CD4-positive, alpha-beta T cell (primary cell): Measurements from ENCODE around the gene AFDN. TPM values are rescaled to one million over a fixed set of nuclear protein-coding genes. Genes with fewer than 3 reads are reported as not detected.

Experiments
- ATAC-seq: fragments of 200-7000 bp; cut with Tn5 transposase; one replicate; pipeline ENCODE4 v1.10.0; 2022; ENCODE audit warnings: mild to moderate bottlenecking; ENCODE audit not compliant: poor library complexity
- CTCF ChIA-PET: fragments of 350-600 bp; sonication (Branson Sonifier 250); formaldehyde crosslinking; loops from one replicate; lab custom pipeline; 2021; ENCODE audit warnings: antibody characterized with exemption, inconsistent platforms; lab: Charles Lee
- POLR2A ChIA-PET: fragments of 350-600 bp; sonication (Branson Sonifier 250); formaldehyde crosslinking; loops from one replicate; lab custom pipeline; 2021; ENCODE audit warnings: antibody characterized with exemption, inconsistent platforms; lab: Charles Lee
- DNase-seq, 14 experiments: peaks; one replicate each; pipeline ENCODE4 v3.0.0-alpha.2; 2013 to 2020; ENCODE audit warnings: mixed read lengths in 2 of 14
- H3K27ac ChIP-seq, 2 donors: one replicate each; pipeline versions ENCODE4 v1.5.1 to v1.7.0; 2013; ENCODE audit warnings: low read length in 2 of 2, low read depth in 1 of 2, mild to moderate bottlenecking in 1 of 2
- H3K27me3 ChIP-seq, 2 experiments: 1 replicate in 1 of 2; 2 replicates in 1 of 2; pipeline versions ENCODE4 v1.6.1 to v1.7.0; 2013; ENCODE audit warnings: low read length in 2 of 2, control low read depth in 1 of 2, mild to moderate bottlenecking in 1 of 2, moderate library complexity in 1 of 2; ENCODE audit not compliant: insufficient read depth in 2 of 2, control insufficient read depth in 1 of 2
- H3K36me3 ChIP-seq: one replicate; pipeline ENCODE4 v1.6.1; 2013; ENCODE audit warnings: low read length, control low read depth; ENCODE audit not compliant: insufficient read depth
- H3K4me1 ChIP-seq: one replicate; pipeline ENCODE4 v1.6.1; 2013; ENCODE audit warnings: low read length, control low read depth; ENCODE audit not compliant: insufficient read depth
- H3K4me3 ChIP-seq: one replicate; pipeline ENCODE4 v1.5.1; 2013; ENCODE audit warnings: mild to moderate bottlenecking, low read length, moderate library complexity
- H3K9me3 ChIP-seq, 2 experiments: 1 replicate in 1 of 2; 2 replicates in 1 of 2; pipeline versions ENCODE4 v1.6.1 to v1.7.0; 2013; ENCODE audit warnings: low read length in 2 of 2, mild to moderate bottlenecking in 2 of 2, control low read depth in 1 of 2, moderate library complexity in 1 of 2; ENCODE audit not compliant: control insufficient read depth in 1 of 2, insufficient read depth in 1 of 2
- H3K27ac Mint-ChIP-seq: one replicate; pipeline ENCODE4 v1.8.0; 2020; ENCODE audit warnings: mixed read lengths
- H3K27me3 Mint-ChIP-seq: one replicate; pipeline ENCODE4 v1.8.0; 2021; ENCODE audit warnings: mixed read lengths
- H3K36me3 Mint-ChIP-seq: one replicate; pipeline ENCODE4 v1.8.0; 2021; ENCODE audit warnings: low read depth, mixed read lengths
- H3K4me1 Mint-ChIP-seq: one replicate; pipeline ENCODE4 v1.8.0; 2021; ENCODE audit warnings: low read depth, mixed read lengths
- H3K4me3 Mint-ChIP-seq: one replicate; pipeline ENCODE4 v1.8.0; 2020; ENCODE audit warnings: mild to moderate bottlenecking, mixed read lengths
- H3K9me3 Mint-ChIP-seq: one replicate; pipeline ENCODE4 v1.8.0; 2020; ENCODE audit warnings: mixed read lengths
- CTCF ChIP-seq: fragments of 200-600 bp; IDR thresholded peaks from one replicate; pipeline ENCODE4 v1.8.0; 2022; ENCODE audit warnings: antibody characterized with exemption, mild to moderate bottlenecking
- intact Hi-C, 2 experiments: fragments of 100-400 bp; cut with DNase I in 1 of 2; cut with micrococcal nuclease in 1 of 2; formaldehyde crosslinking; loops; one replicate each; pipeline versions ENCODE4 v1.15.1 to v1.9.0; 2023 to 2025; cut with DNase I, micrococcal nuclease
- total RNA-seq, 174 experiments: library from RNA in 2 of 174; stranded (reverse) in 2 of 174; gene quantifications; one replicate each; pipeline ENCODE4 v1.2.3 and lab custom pipeline; 2021 to 2026

AFDN gene
- total RNA-seq, 2 experiments from 2014 or later, result 9.1 to 10.2 TPM

- H3K36me3 Mint-ChIP-seq, result no peaks in the 10 kb centered on the region
- DNase-seq (no peak), ATAC-seq (no peak)
- Histone ChIP-seq H3K36me3 (no peaks in the 10 kb centered on the region), H3K9me3 (no peaks in the 10 kb centered on the region), H3K4me3 (no peak overlapping the region), H3K27me3 (no peaks in the 10 kb centered on the region), H3K4me1 (no peaks in the 10 kb centered on the region), H3K27ac (no peak overlapping the region)
- H3K9me3 Mint-ChIP-seq, result no peaks in the 10 kb centered on the region
- no peak overlapping the region for H3K4me3 Mint-ChIP-seq
- H3K27me3 Mint-ChIP-seq, result peaks cover 4% of the 10 kb centered on the region
- H3K4me1 Mint-ChIP-seq, result no peaks in the 10 kb centered on the region
- intact Hi-C loops, result no loop called here
- no peak for TF ChIP-seq CTCF
- ChIA-PET CTCF (no interaction called here), POLR2A (no interaction called here)
- H3K27ac Mint-ChIP-seq, result no peak overlapping the region
Observed at GRCh38 chr6:167960579-167960978, 133.9 kb downstream of the AFDN start.

GRCh38 chr6:167962711-167963110 is 136.0 kb downstream of the AFDN start:
- Mint-ChIP-seq H3K27me3 (peaks cover 4% of the 10 kb centered on the region), H3K27ac (no peak overlapping the region), H3K36me3 (peaks cover 4% of the 10 kb centered on the region), H3K9me3 (no peaks in the 10 kb centered on the region), H3K4me1 (no peaks in the 10 kb centered on the region), H3K4me3 (no peak overlapping the region)
- Histone ChIP-seq H3K27ac (no peak overlapping the region), H3K27me3 (no peaks in the 10 kb centered on the region), H3K9me3 (no peaks in the 10 kb centered on the region), H3K4me3 (no peak overlapping the region), H3K36me3 (peaks cover 2% of the 10 kb centered on the region), H3K4me1 (no peaks in the 10 kb centered on the region)
- no peak for ATAC-seq
- no peak for TF ChIP-seq CTCF
- no peak for DNase-seq
- CTCF ChIA-PET, result no interaction called here
- intact Hi-C loops, result no loop called here
- POLR2A ChIA-PET, result no interaction called here

DNA sequence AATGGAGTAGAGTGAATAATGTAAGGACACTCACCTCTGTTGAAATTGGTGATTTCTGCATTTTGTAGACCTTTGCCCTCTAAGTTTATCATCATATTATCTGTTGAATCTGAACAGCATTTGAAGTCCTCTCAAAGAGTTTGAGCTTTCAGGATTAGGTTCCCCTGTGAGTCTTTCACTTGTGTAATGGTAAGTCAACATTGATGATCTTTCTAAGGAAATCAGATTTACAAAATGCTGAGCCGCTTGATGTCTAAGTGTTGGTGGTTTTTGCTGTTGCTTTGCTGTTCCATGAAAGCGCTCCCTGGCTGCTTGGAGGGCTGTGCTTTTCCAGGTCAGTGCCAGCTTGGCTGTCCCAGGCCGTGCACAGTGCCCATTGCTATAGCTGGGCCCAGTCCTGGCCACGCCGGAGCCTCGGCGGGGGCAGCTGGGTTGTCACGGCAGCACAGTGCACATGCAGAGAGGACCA is 136.9 kb downstream of the AFDN start:
- no peak overlapping the region for H3K4me3 ChIP-seq
- no peak for TF ChIP-seq CTCF
- ChIA-PET CTCF (no interaction called here), POLR2A (no interaction called here)
- DNase-seq (no peak), ATAC-seq (no peak)
- no peak overlapping the region for H3K27ac Mint-ChIP-seq
- H3K36me3 Mint-ChIP-seq, result peaks cover 4% of the 10 kb centered on the region
- no peak overlapping the region for H3K27ac ChIP-seq
- H3K4me1 Mint-ChIP-seq, result no peaks in the 10 kb centered on the region
- intact Hi-C loops, result no loop called here
- no peaks in the 10 kb centered on the region for H3K27me3 ChIP-seq
- no peaks in the 10 kb centered on the region for H3K4me1 ChIP-seq
- H3K9me3 ChIP-seq, result no peaks in the 10 kb centered on the region
- no peaks in the 10 kb centered on the region for H3K9me3 Mint-ChIP-seq
- peaks cover 4% of the 10 kb centered on the region for H3K27me3 Mint-ChIP-seq
- peaks cover 2% of the 10 kb centered on the region for H3K36me3 ChIP-seq
- no peak overlapping the region for H3K4me3 Mint-ChIP-seq
